ENCODE measurements around the gene TGM2. TPM values are rescaled to one million over a fixed set of nuclear protein-coding genes. Genes with fewer than 3 reads are reported as not detected.
A peak's percentile ranks its signal among the peaks of the same experiment; 100 is the strongest.

TGM2 gene
- total RNA-seq, 1 donor from 2014 or later = 193 TPM

GRCh38 chr20:38199501-38200390, 34.7 kb upstream of the TGM2 start:
- no peak for DNase-seq (ENCODE audit: low spot score)

GRCh38 chr20:38198238-38198861, 33.3 kb upstream of the TGM2 start:
- DNase-seq (ENCODE audit: low spot score) (no peak), ATAC-seq (no peak)

More at GRCh38 chr20:38199501-38200390, 34.7 kb upstream of the TGM2 start:
- no peak for ATAC-seq

- ATAC-seq (no peak), DNase-seq (ENCODE audit: low spot score) (no peak)
Measured at GRCh38 chr20:38197619-38198018, 32.5 kb upstream of the TGM2 start.

- no peak for ATAC-seq
- no peak for DNase-seq (ENCODE audit: low spot score)
Measured at GRCh38 chr20:38197217-38197616, 32.1 kb upstream of the TGM2 start.

GRCh38 chr20:38196592-38196991, 31.5 kb upstream of the TGM2 start:
- DNase-seq (ENCODE audit: low spot score) (no peak), ATAC-seq (peak; percentile 11)

GRCh38 chr20:38196076-38196475, 31.0 kb upstream of the TGM2 start:
- ATAC-seq (no peak), DNase-seq (ENCODE audit: low spot score) (no peak)

GRCh38 chr20:38195521-38195920, 30.5 kb upstream of the TGM2 start:
- DNase-seq (ENCODE audit: low spot score) (no peak), ATAC-seq (peak; percentile 81)

GRCh38 chr20:38194971-38195504, 30.0 kb upstream of the TGM2 start:
- ATAC-seq (peak; percentile 84), DNase-seq (ENCODE audit: low spot score) (no peak)

GRCh38 chr20:38193586-38194105, 28.6 kb upstream of the TGM2 start:
- DNase-seq (ENCODE audit: low spot score) (no peak), ATAC-seq (no peak)

- ATAC-seq = no peak
Measured at GRCh38 chr20:38192323-38192885, 27.3 kb upstream of the TGM2 start.

GRCh38 chr20:38191654-38192053, 26.6 kb upstream of the TGM2 start:
- DNase-seq (ENCODE audit: low spot score) (peak; percentile 18), ATAC-seq (no peak)

More at GRCh38 chr20:38192323-38192885, 27.3 kb upstream of the TGM2 start:
- DNase-seq (ENCODE audit: low spot score) = no peak

GRCh38 chr20:38190936-38191371, 25.9 kb upstream of the TGM2 start:
- ATAC-seq = no peak
- peak; percentile 32 for DNase-seq (ENCODE audit: low spot score)

GRCh38 chr20:38190166-38190565, 25.1 kb upstream of the TGM2 start:
- peak; percentile 10 for DNase-seq (ENCODE audit: low spot score)
- ATAC-seq = no peak

- DNase-seq (ENCODE audit: low spot score) (peak; percentile 81), ATAC-seq (peak; percentile 99)
Measured at GRCh38 chr20:38187517-38187916, 22.4 kb upstream of the TGM2 start.

- DNase-seq (ENCODE audit: low spot score) (no peak), ATAC-seq (no peak)
Measured at GRCh38 chr20:38186788-38187221, 21.7 kb upstream of the TGM2 start.

- ATAC-seq (no peak), DNase-seq (ENCODE audit: low spot score) (no peak)
Measured at GRCh38 chr20:38184101-38184500, 19.0 kb upstream of the TGM2 start.

- ATAC-seq (no peak), DNase-seq (ENCODE audit: low spot score) (peak; percentile 3)
Measured at GRCh38 chr20:38181971-38182370, 16.9 kb upstream of the TGM2 start.

- ATAC-seq (no peak), DNase-seq (ENCODE audit: low spot score) (no peak)
Measured at GRCh38 chr20:38181207-38181801, 16.2 kb upstream of the TGM2 start.

GRCh38 chr20:38180781-38181180, 15.7 kb upstream of the TGM2 start:
- ATAC-seq = no peak
- DNase-seq (ENCODE audit: low spot score) = no peak

GRCh38 chr20:38179846-38180245, 14.8 kb upstream of the TGM2 start:
- ATAC-seq = no peak
- no peak for DNase-seq (ENCODE audit: low spot score)

GRCh38 chr20:38178581-38178980, 13.5 kb upstream of the TGM2 start:
- ATAC-seq (no peak), DNase-seq (ENCODE audit: low spot score) (no peak)
